Caco-2 (cell line): Measurements from ENCODE around the gene PDSS2. TPM values are rescaled to one million over a fixed set of nuclear protein-coding genes. Genes with fewer than 3 reads are reported as not detected.

ENCODE experiments used
- BruUV-seq: library from RNA; stranded (reverse); fragments of 400-500 nt; replicated peaks from 2 replicates; lab custom pipeline; 2021; lab: Mats Ljungman, UMichigan
- CTCF ChIA-PET: fragments of 300-600 bp; sonication (Branson Sonifier 250); formaldehyde crosslinking; loops from one replicate; lab custom pipeline; 2022; ENCODE audit warnings: antibody characterized with exemption; lab: Charles Lee
- POLR2A ChIA-PET: fragments of 300-600 bp; sonication (Branson Sonifier 250); formaldehyde crosslinking; loops from one replicate; lab custom pipeline; 2022; ENCODE audit warnings: antibody characterized with exemption; lab: Charles Lee
- DNase-seq, 2 experiments: peaks; one replicate each; pipeline versions ENCODE4 v3.0.0 to v3.0.0-alpha.2; 2020 to 2022
- H3K27me3 ChIP-seq: replicated peaks from 2 replicates; pipeline ENCODE4 v1.6.0; 2011; ENCODE audit warnings: low read length; ENCODE audit not compliant: control insufficient read depth, insufficient read depth
- H3K36me3 ChIP-seq: 2 replicates; pipeline ENCODE4 v1.5.1; 2011; ENCODE audit warnings: low read length; ENCODE audit not compliant: control insufficient read depth, insufficient read depth
- H3K4me1 ChIP-seq: fragments of 250-450 bp; sonication (Bioruptor Pico); 2 replicates; pipeline ENCODE4 v1.5.1; 2020; ENCODE audit warnings: mild to moderate bottlenecking
- H3K4me3 ChIP-seq: 2 replicates; pipeline ENCODE4 v1.5.1; 2011; ENCODE audit warnings: low read depth, mild to moderate bottlenecking, control low read depth, low read length
- H3K9me3 ChIP-seq: fragments of 250-450 bp; sonication (Bioruptor Pico); 2 replicates; pipeline ENCODE4 v1.5.1; 2020; ENCODE audit warnings: mild to moderate bottlenecking, moderate library complexity
- H3K27ac Mint-ChIP-seq: one replicate; pipeline ENCODE4 v1.8.0; 2022; ENCODE audit warnings: mixed read lengths; ENCODE audit not compliant: unreplicated experiment
- H3K27me3 Mint-ChIP-seq: one replicate; pipeline ENCODE4 v1.8.0; 2022; ENCODE audit warnings: mixed read lengths; ENCODE audit not compliant: insufficient read depth, unreplicated experiment
- H3K36me3 Mint-ChIP-seq: one replicate; pipeline ENCODE4 v1.8.0; 2022; ENCODE audit warnings: mild to moderate bottlenecking, mixed read lengths; ENCODE audit not compliant: insufficient read depth, unreplicated experiment
- H3K4me1 Mint-ChIP-seq: one replicate; pipeline ENCODE4 v1.8.0; 2022; ENCODE audit warnings: low read depth, mixed read lengths; ENCODE audit not compliant: unreplicated experiment
- H3K4me3 Mint-ChIP-seq: one replicate; pipeline ENCODE4 v1.8.0; 2022; ENCODE audit warnings: mild to moderate bottlenecking, moderate library complexity, mixed read lengths; ENCODE audit not compliant: unreplicated experiment
- H3K9me3 Mint-ChIP-seq: one replicate; pipeline ENCODE4 v1.8.0; 2022; ENCODE audit warnings: mixed read lengths; ENCODE audit not compliant: unreplicated experiment
- intact Hi-C: fragments of 100-400 bp; cut with micrococcal nuclease; formaldehyde crosslinking; loops from one replicate; pipeline ENCODE4 v1.10.0; 2022; ENCODE audit not compliant: unreplicated experiment
- total RNA-seq: library from RNA; stranded (reverse); gene quantifications from 2 replicates; pipeline ENCODE4 v1.2.3, GENCODE V29; 2022
- TF ChIP-seq, protein P1 (sequence below), 2 experiments: fragments of 200-600 bp in 1 of 2; IDR thresholded peaks; 1 replicate in 1 of 2; 2 replicates in 1 of 2; pipeline versions ENCODE4 v1.5.1 to v1.8.0; 2011 to 2022; ENCODE audit warnings: antibody characterized with exemption in 1 of 2, control low read depth in 1 of 2, inconsistent platforms in 1 of 2, low read depth in 1 of 2, low read length in 1 of 2, mild to moderate bottlenecking in 1 of 2, moderate library complexity in 1 of 2; ENCODE audit not compliant: insufficient read depth in 1 of 2, severe bottlenecking in 1 of 2, unreplicated experiment in 1 of 2

Gene PDSS2
- total RNA-seq, 1 experiment from 2014 or later: 10.3 TPM

DNA sequence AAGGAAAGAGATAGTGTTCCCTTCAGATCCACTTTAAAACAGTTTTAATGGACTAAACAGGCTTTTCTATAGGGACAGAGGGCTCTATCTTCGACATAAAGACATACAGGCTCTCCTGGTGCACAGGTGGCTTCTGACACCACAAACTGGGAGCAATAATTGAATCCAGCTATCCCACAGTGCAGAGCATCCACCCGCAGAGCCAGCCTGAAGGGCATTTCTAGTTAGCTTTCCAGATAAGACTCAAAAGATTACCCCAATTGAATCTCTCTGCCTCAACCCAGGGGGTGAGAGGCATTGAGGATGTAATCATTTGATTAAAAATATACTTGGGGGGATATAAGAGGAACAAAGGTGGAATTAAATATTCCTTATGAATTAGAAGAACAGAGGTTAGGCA is 279.3 kb downstream of the PDSS2 start:
- POLR2A ChIA-PET: no interaction called here
- H3K27me3 ChIP-seq: no peaks in the 10 kb centered on the region
- BruUV-seq: no TSS peak
- CTCF ChIA-PET: interaction anchor here (1.4 kb wide), 1 partner anchor 279 kb away, joined by 5 read pairs; the partner anchor contains the start of gene PDSS2
- TF ChIP-seq, protein P1, sequence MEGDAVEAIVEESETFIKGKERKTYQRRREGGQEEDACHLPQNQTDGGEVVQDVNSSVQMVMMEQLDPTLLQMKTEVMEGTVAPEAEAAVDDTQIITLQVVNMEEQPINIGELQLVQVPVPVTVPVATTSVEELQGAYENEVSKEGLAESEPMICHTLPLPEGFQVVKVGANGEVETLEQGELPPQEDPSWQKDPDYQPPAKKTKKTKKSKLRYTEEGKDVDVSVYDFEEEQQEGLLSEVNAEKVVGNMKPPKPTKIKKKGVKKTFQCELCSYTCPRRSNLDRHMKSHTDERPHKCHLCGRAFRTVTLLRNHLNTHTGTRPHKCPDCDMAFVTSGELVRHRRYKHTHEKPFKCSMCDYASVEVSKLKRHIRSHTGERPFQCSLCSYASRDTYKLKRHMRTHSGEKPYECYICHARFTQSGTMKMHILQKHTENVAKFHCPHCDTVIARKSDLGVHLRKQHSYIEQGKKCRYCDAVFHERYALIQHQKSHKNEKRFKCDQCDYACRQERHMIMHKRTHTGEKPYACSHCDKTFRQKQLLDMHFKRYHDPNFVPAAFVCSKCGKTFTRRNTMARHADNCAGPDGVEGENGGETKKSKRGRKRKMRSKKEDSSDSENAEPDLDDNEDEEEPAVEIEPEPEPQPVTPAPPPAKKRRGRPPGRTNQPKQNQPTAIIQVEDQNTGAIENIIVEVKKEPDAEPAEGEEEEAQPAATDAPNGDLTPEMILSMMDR (IDR thresholded peaks at IDR 0.05; ENCODE audit: insufficient read depth in 1 of 2, low read depth in 1 of 2, low read length in 1 of 2, severe bottlenecking in 1 of 2, unreplicated experiment in 1 of 2): no peak
- H3K4me3 Mint-ChIP-seq: no peak overlapping the region
- intact Hi-C loops: no loop called here
- H3K9me3 Mint-ChIP-seq: no peaks in the 10 kb centered on the region
- H3K27me3 Mint-ChIP-seq: no peaks in the 10 kb centered on the region
- no peak for DNase-seq
- no peak overlapping the region for H3K27ac Mint-ChIP-seq
- no peaks in the 10 kb centered on the region for H3K9me3 ChIP-seq
- H3K4me1 ChIP-seq: no peaks in the 10 kb centered on the region
- H3K4me3 ChIP-seq: no peak overlapping the region
- no peaks in the 10 kb centered on the region for H3K36me3 Mint-ChIP-seq
- no peaks in the 10 kb centered on the region for H3K4me1 Mint-ChIP-seq
- no peaks in the 10 kb centered on the region for H3K36me3 ChIP-seq

DNA sequence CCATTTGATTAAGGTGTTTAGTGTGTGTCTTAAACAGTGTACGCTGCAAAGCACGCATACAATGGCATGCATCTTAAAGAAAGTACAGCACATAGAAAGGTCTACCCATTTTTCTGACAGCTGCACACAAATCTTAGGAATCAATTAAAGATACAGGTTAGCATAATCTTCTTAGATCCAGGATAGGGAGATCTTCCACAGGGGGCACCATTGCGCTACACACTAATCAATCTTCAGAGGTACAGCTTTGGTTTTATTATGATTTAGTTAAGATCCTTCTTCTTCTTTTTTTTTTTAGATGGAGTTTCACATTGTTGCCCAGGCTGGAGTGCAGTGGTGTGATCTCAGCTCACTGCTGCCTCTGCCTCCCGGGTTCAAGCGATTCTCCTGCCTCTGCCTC is 280.4 kb downstream of the PDSS2 start:
- DNase-seq: peak in 1 of 2 experiments; percentile 16
- Histone ChIP-seq H3K9me3 (no peaks in the 10 kb centered on the region), H3K27me3 (no peaks in the 10 kb centered on the region), H3K4me1 (no peaks in the 10 kb centered on the region), H3K4me3 (no peak overlapping the region), H3K36me3 (no peaks in the 10 kb centered on the region)
- H3K27me3 Mint-ChIP-seq: no peaks in the 10 kb centered on the region
- POLR2A ChIA-PET: no interaction called here
- CTCF ChIA-PET: interaction anchor here (0.7 to 1.4 kb wide), 4 partner anchors 41 to 280 kb away, joined by 3 to 5 read pairs (median 4); partner anchors contain the start of gene PDSS2
- H3K9me3 Mint-ChIP-seq: no peaks in the 10 kb centered on the region
- BruUV-seq: no TSS peak
- H3K27ac Mint-ChIP-seq: no peak overlapping the region
- no peak overlapping the region for H3K4me3 Mint-ChIP-seq
- TF ChIP-seq, protein P1 (IDR thresholded peaks at IDR 0.05; ENCODE audit: insufficient read depth in 1 of 2, low read depth in 1 of 2, low read length in 1 of 2, severe bottlenecking in 1 of 2, unreplicated experiment in 1 of 2): no peak
- no peaks in the 10 kb centered on the region for H3K36me3 Mint-ChIP-seq
- H3K4me1 Mint-ChIP-seq: no peaks in the 10 kb centered on the region
- intact Hi-C loops: no loop called here

DNA sequence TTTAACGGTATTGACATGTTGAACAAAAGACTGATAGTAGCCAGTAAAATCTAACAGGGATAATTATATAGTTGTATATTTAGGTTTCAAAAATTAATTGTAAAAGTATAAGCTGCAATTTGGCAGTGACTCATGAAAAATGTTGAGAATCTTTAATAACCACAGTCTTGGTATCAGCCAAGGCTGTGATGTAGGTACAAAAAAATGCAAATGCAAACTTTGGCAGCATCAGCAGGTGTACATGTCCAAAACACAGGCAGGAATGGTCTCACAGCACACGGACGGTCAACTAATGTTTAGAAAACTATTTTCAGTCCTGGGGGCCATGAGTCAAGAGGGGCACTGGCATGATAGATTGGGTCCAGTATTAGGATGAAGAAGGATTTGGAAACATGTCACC is 285.6 kb downstream of the PDSS2 start:
- Histone ChIP-seq H3K4me1 (no peaks in the 10 kb centered on the region), H3K27me3 (no peaks in the 10 kb centered on the region), H3K4me3 (no peak overlapping the region), H3K36me3 (no peaks in the 10 kb centered on the region), H3K9me3 (no peaks in the 10 kb centered on the region)
- no peak for DNase-seq
- intact Hi-C loops: no loop called here
- Mint-ChIP-seq H3K36me3 (no peaks in the 10 kb centered on the region), H3K4me1 (no peaks in the 10 kb centered on the region), H3K4me3 (no peak overlapping the region), H3K27ac (no peak overlapping the region), H3K9me3 (peaks cover 8% of the 10 kb centered on the region), H3K27me3 (no peaks in the 10 kb centered on the region)
- ChIA-PET POLR2A (no interaction called here), CTCF (no interaction called here)
- BruUV-seq: no TSS peak
- TF ChIP-seq, protein P1 (IDR thresholded peaks at IDR 0.05; ENCODE audit: insufficient read depth in 1 of 2, low read depth in 1 of 2, low read length in 1 of 2, severe bottlenecking in 1 of 2, unreplicated experiment in 1 of 2): no peak
